ENCODE measurements around the gene TXNRD2.

Gene TXNRD2

GRCh38 chr22:19968450-19968891, 26.9 kb upstream of the TXNRD2 start:
- DNase-seq (ENCODE audit: insufficient read length, low spot score) (no peak), FAIRE-seq (no peak)
- TF ChIP-seq SPI1 (IDR thresholded peaks at IDR 0.05; ENCODE audit: low read depth, low read length) (no peak), POU2F2 (IDR thresholded peaks at IDR 0.05; ENCODE audit: low read depth, low read length) (no peak), TAF1 (IDR thresholded peaks at IDR 0.05; ENCODE audit: low read depth, low read length) (no peak), POLR2AphosphoS5 (IDR thresholded peaks at IDR 0.05; ENCODE audit: low read depth, low read length) (no peak), POLR2A (IDR thresholded peaks at IDR 0.05; ENCODE audit: low read depth, low read length) (no peak), PAX5 (IDR thresholded peaks at IDR 0.05; ENCODE audit: insufficient read depth, low read length, severe bottlenecking) (no peak)

GRCh38 chr22:19967850-19968449, 26.3 kb upstream of the TXNRD2 start:
- FAIRE-seq (no peak), DNase-seq (ENCODE audit: insufficient read length, low spot score) (no peak)
- TF ChIP-seq SPI1 (IDR thresholded peaks at IDR 0.05; ENCODE audit: low read depth, low read length) (no peak), POLR2A (IDR thresholded peaks at IDR 0.05; ENCODE audit: low read depth, low read length) (no peak), TAF1 (IDR thresholded peaks at IDR 0.05; ENCODE audit: low read depth, low read length) (no peak), POU2F2 (IDR thresholded peaks at IDR 0.05; ENCODE audit: low read depth, low read length) (no peak), PAX5 (IDR thresholded peaks at IDR 0.05; ENCODE audit: insufficient read depth, low read length, severe bottlenecking) (no peak), POLR2AphosphoS5 (IDR thresholded peaks at IDR 0.05; ENCODE audit: low read depth, low read length) (no peak)

- DNase-seq (ENCODE audit: insufficient read length, low spot score) (no peak), FAIRE-seq (no peak)
- TF ChIP-seq PAX5 (IDR thresholded peaks at IDR 0.05; ENCODE audit: insufficient read depth, low read length, severe bottlenecking) (no peak), POLR2A (IDR thresholded peaks at IDR 0.05; ENCODE audit: low read depth, low read length) (no peak), SPI1 (IDR thresholded peaks at IDR 0.05; ENCODE audit: low read depth, low read length) (no peak), POU2F2 (IDR thresholded peaks at IDR 0.05; ENCODE audit: low read depth, low read length) (no peak), TAF1 (IDR thresholded peaks at IDR 0.05; ENCODE audit: low read depth, low read length) (no peak), POLR2AphosphoS5 (IDR thresholded peaks at IDR 0.05; ENCODE audit: low read depth, low read length) (no peak)
Measured at GRCh38 chr22:19966908-19967750, 25.5 kb upstream of the TXNRD2 start.

- no peak for DNase-seq (ENCODE audit: insufficient read length, low spot score)
- no peak for FAIRE-seq
- TF ChIP-seq TAF1 (IDR thresholded peaks at IDR 0.05; ENCODE audit: low read depth, low read length) (no peak), POLR2AphosphoS5 (IDR thresholded peaks at IDR 0.05; ENCODE audit: low read depth, low read length) (no peak)
Measured at GRCh38 chr22:19965771-19966709, 24.4 kb upstream of the TXNRD2 start.

GRCh38 chr22:19964701-19965386, 23.2 kb upstream of the TXNRD2 start:
- DNase-seq (ENCODE audit: insufficient read length, low spot score): no peak
- TF ChIP-seq TAF1 (IDR thresholded peaks at IDR 0.05; ENCODE audit: low read depth, low read length): no peak
- no peak for TF ChIP-seq POLR2AphosphoS5 (IDR thresholded peaks at IDR 0.05; ENCODE audit: low read depth, low read length)
- TF ChIP-seq SPI1 (IDR thresholded peaks at IDR 0.05; ENCODE audit: low read depth, low read length): no peak
- no peak for TF ChIP-seq POLR2A (IDR thresholded peaks at IDR 0.05; ENCODE audit: low read depth, low read length)
- no peak for TF ChIP-seq PAX5 (IDR thresholded peaks at IDR 0.05; ENCODE audit: insufficient read depth, low read length, severe bottlenecking)
- TF ChIP-seq POU2F2 (IDR thresholded peaks at IDR 0.05; ENCODE audit: low read depth, low read length): no peak
- no peak for FAIRE-seq

GRCh38 chr22:19963863-19964642, 22.4 kb upstream of the TXNRD2 start:
- FAIRE-seq (no peak), DNase-seq (ENCODE audit: insufficient read length, low spot score) (no peak)
- no peak for TF ChIP-seq POLR2AphosphoS5 (IDR thresholded peaks at IDR 0.05; ENCODE audit: low read depth, low read length)
- TF ChIP-seq SPI1 (IDR thresholded peaks at IDR 0.05; ENCODE audit: low read depth, low read length): no peak
- TF ChIP-seq POLR2A (IDR thresholded peaks at IDR 0.05; ENCODE audit: low read depth, low read length): no peak
- TF ChIP-seq POU2F2 (IDR thresholded peaks at IDR 0.05; ENCODE audit: low read depth, low read length): no peak
- TF ChIP-seq PAX5 (IDR thresholded peaks at IDR 0.05; ENCODE audit: insufficient read depth, low read length, severe bottlenecking): no peak

GRCh38 chr22:19962909-19963806, 21.5 kb upstream of the TXNRD2 start:
- TF ChIP-seq POLR2A (IDR thresholded peaks at IDR 0.05; ENCODE audit: low read depth, low read length) (no peak), POLR2AphosphoS5 (IDR thresholded peaks at IDR 0.05; ENCODE audit: low read depth, low read length) (no peak), PAX5 (IDR thresholded peaks at IDR 0.05; ENCODE audit: insufficient read depth, low read length, severe bottlenecking) (no peak), POU2F2 (IDR thresholded peaks at IDR 0.05; ENCODE audit: low read depth, low read length) (no peak), TAF1 (IDR thresholded peaks at IDR 0.05; ENCODE audit: low read depth, low read length) (no peak), SPI1 (IDR thresholded peaks at IDR 0.05; ENCODE audit: low read depth, low read length) (no peak)
- FAIRE-seq: no peak

More at GRCh38 chr22:19962909-19963806, 21.5 kb upstream of the TXNRD2 start:
- no peak for DNase-seq (ENCODE audit: insufficient read length, low spot score)
